ENCODE results near the gene KCNB1.

Gene KCNB1

GRCh38 chr20:49470922-49471321 lies 11.5 kb downstream of the KCNB1 start:
- Histone ChIP-seq H3K4me1 (ENCODE audit: insufficient read depth, insufficient read length) (peaks cover 3% of the 10 kb centered on the region), H3K36me3 (ENCODE audit: insufficient read depth, insufficient read length, low read length) (no peaks in the 10 kb centered on the region), H3K4me3 (ENCODE audit: insufficient read length, low read depth) (no peak overlapping the region), H3K9me3 (ENCODE audit: insufficient read depth, low read length) (no peaks in the 10 kb centered on the region), H3K9ac (ENCODE audit: insufficient read length, low read depth) (no peak overlapping the region), H3K27me3 (ENCODE audit: insufficient read depth, insufficient read length) (no peaks in the 10 kb centered on the region)
- TF ChIP-seq YY1 (IDR thresholded peaks at IDR 0.05; ENCODE audit: insufficient read depth, insufficient read length) (no peak), ZNF274 (IDR thresholded peaks at IDR 0.05; ENCODE audit: low read depth, low read length) (no peak), SUZ12 (IDR thresholded peaks at IDR 0.05; ENCODE audit: extremely low read depth, insufficient read depth, insufficient read length) (no peak)
- DNase-seq (ENCODE audit: low read depth, low spot score), result no peak

GRCh38 chr20:49469060-49469459 lies 13.4 kb downstream of the KCNB1 start:
- Histone ChIP-seq H3K4me1 (ENCODE audit: insufficient read depth, insufficient read length) (peaks cover 3% of the 10 kb centered on the region), H3K36me3 (ENCODE audit: insufficient read depth, insufficient read length, low read length) (no peaks in the 10 kb centered on the region), H3K27me3 (ENCODE audit: insufficient read depth, insufficient read length) (no peaks in the 10 kb centered on the region), H3K9me3 (ENCODE audit: insufficient read depth, low read length) (no peaks in the 10 kb centered on the region), H3K4me3 (ENCODE audit: insufficient read length, low read depth) (no peak overlapping the region), H3K9ac (ENCODE audit: insufficient read length, low read depth) (no peak overlapping the region)
- TF ChIP-seq ZNF274 (IDR thresholded peaks at IDR 0.05; ENCODE audit: low read depth, low read length) (no peak), SUZ12 (IDR thresholded peaks at IDR 0.05; ENCODE audit: extremely low read depth, insufficient read depth, insufficient read length) (no peak), YY1 (IDR thresholded peaks at IDR 0.05; ENCODE audit: insufficient read depth, insufficient read length) (no peak)
- no peak for DNase-seq (ENCODE audit: low read depth, low spot score)

DNA sequence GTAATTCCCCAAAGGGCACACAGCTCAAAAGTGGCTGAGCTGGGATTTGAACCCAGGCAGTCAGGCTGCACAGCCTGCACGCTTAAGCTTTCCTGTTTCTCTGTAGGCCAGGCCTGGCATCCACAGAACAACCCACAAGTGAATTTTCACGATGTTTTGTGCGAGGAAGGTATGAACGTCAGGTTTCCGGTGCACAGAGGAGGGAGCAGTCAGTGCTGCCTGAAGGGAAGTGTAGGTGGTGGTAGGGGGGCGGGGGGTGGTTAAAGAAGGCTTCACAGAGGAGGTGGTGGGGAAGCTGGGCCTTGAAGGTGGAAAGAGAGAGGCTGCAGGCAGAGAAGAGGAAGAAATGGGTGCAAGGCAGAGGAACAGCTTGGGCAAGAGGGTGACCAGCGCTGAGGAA lies 14.1 kb downstream of the KCNB1 start:
- DNase-seq (ENCODE audit: low read depth, low spot score), result no peak
- Histone ChIP-seq H3K9me3 (ENCODE audit: insufficient read depth, low read length) (no peaks in the 10 kb centered on the region), H3K27me3 (ENCODE audit: insufficient read depth, insufficient read length) (no peaks in the 10 kb centered on the region), H3K4me1 (ENCODE audit: insufficient read depth, insufficient read length) (peaks cover 3% of the 10 kb centered on the region), H3K9ac (ENCODE audit: insufficient read length, low read depth) (no peak overlapping the region), H3K36me3 (ENCODE audit: insufficient read depth, insufficient read length, low read length) (no peaks in the 10 kb centered on the region), H3K4me3 (ENCODE audit: insufficient read length, low read depth) (no peak overlapping the region)
- TF ChIP-seq YY1 (IDR thresholded peaks at IDR 0.05; ENCODE audit: insufficient read depth, insufficient read length), result no peak
- TF ChIP-seq SUZ12 (IDR thresholded peaks at IDR 0.05; ENCODE audit: extremely low read depth, insufficient read depth, insufficient read length), result no peak
- TF ChIP-seq ZNF274 (IDR thresholded peaks at IDR 0.05; ENCODE audit: low read depth, low read length), result no peak

DNA sequence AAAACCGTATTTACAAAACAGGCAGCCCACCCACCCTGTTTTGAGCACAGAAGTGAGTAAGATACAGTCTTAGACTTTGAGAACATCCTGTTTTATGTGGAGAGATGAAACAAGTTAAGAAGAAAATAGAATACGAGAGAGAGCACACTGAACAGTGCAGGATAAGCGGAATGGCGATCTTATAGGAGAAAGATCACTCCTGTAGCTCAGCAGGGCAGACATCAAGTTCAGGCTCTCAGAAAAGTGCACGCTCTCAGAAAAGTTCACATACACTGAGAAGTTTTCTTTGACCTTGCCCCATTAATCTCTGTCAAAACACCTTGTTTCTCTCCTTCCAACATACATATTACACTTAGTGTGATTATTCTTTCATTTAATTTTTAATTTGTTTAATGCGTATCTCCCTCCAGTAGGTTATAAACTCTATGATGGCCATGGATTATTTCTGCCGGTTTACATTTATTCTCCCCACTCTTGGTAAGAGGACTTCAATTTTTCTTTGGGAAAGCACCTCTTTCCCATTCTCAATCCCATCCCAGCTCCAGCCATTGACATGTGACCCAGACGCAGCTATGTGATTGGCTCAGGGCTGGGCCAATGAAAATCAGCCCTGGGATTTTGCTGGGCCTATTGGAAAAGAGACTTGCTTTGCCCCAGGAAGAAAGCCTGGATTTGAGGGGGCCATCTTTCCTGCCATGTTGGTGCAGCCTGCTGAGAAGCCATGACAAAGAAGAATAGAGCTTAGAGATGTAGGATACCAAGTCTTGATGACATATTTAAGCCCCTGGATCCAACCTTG lies 16.2 kb downstream of the KCNB1 start:
- Histone ChIP-seq H3K9ac (ENCODE audit: insufficient read length, low read depth) (no peak overlapping the region), H3K27me3 (ENCODE audit: insufficient read depth, insufficient read length) (no peaks in the 10 kb centered on the region), H3K4me1 (ENCODE audit: insufficient read depth, insufficient read length) (peaks cover 1% of the 10 kb centered on the region), H3K4me3 (ENCODE audit: insufficient read length, low read depth) (no peak overlapping the region), H3K9me3 (ENCODE audit: insufficient read depth, low read length) (no peaks in the 10 kb centered on the region), H3K36me3 (ENCODE audit: insufficient read depth, insufficient read length, low read length) (no peaks in the 10 kb centered on the region)
- TF ChIP-seq YY1 (IDR thresholded peaks at IDR 0.05; ENCODE audit: insufficient read depth, insufficient read length) (no peak), ZNF274 (IDR thresholded peaks at IDR 0.05; ENCODE audit: low read depth, low read length) (no peak), SUZ12 (IDR thresholded peaks at IDR 0.05; ENCODE audit: extremely low read depth, insufficient read depth, insufficient read length) (no peak)
- no peak for DNase-seq (ENCODE audit: low read depth, low spot score)

GRCh38 chr20:49464556-49464955 lies 17.9 kb downstream of the KCNB1 start:
- Histone ChIP-seq H3K27me3 (ENCODE audit: insufficient read depth, insufficient read length) (no peaks in the 10 kb centered on the region), H3K9ac (ENCODE audit: insufficient read length, low read depth) (no peak overlapping the region)

GRCh38 chr20:49462626-49463025 lies 19.8 kb downstream of the KCNB1 start:
- H3K27me3 ChIP-seq (ENCODE audit: insufficient read depth, insufficient read length), result no peaks in the 10 kb centered on the region
- no peak overlapping the region for H3K9ac ChIP-seq (ENCODE audit: insufficient read length, low read depth)
- H3K9me3 ChIP-seq (ENCODE audit: insufficient read depth, low read length), result no peaks in the 10 kb centered on the region
- H3K4me1 ChIP-seq (ENCODE audit: insufficient read depth, insufficient read length), result no peaks in the 10 kb centered on the region
- no peaks in the 10 kb centered on the region for H3K36me3 ChIP-seq (ENCODE audit: insufficient read depth, insufficient read length, low read length)
- H3K4me3 ChIP-seq (ENCODE audit: insufficient read length, low read depth), result no peak overlapping the region
- TF ChIP-seq YY1 (IDR thresholded peaks at IDR 0.05; ENCODE audit: insufficient read depth, insufficient read length) (no peak), ZNF274 (IDR thresholded peaks at IDR 0.05; ENCODE audit: low read depth, low read length) (no peak; the same call in 1 of the 2 replicates), SUZ12 (IDR thresholded peaks at IDR 0.05; ENCODE audit: extremely low read depth, insufficient read depth, insufficient read length) (no peak)
- DNase-seq (ENCODE audit: low read depth, low spot score), result no peak

More at GRCh38 chr20:49464556-49464955, 17.9 kb downstream of the KCNB1 start:
- Histone ChIP-seq H3K4me1 (ENCODE audit: insufficient read depth, insufficient read length) (no peaks in the 10 kb centered on the region), H3K9me3 (ENCODE audit: insufficient read depth, low read length) (no peaks in the 10 kb centered on the region), H3K36me3 (ENCODE audit: insufficient read depth, insufficient read length, low read length) (no peaks in the 10 kb centered on the region), H3K4me3 (ENCODE audit: insufficient read length, low read depth) (no peak overlapping the region)
- TF ChIP-seq ZNF274 (IDR thresholded peaks at IDR 0.05; ENCODE audit: low read depth, low read length) (no peak), YY1 (IDR thresholded peaks at IDR 0.05; ENCODE audit: insufficient read depth, insufficient read length) (no peak)
- no peak for DNase-seq (ENCODE audit: low read depth, low spot score)

GRCh38 chr20:49461894-49462620 lies 20.4 kb downstream of the KCNB1 start:
- Histone ChIP-seq H3K36me3 (ENCODE audit: insufficient read depth, insufficient read length, low read length) (no peaks in the 10 kb centered on the region), H3K9me3 (ENCODE audit: insufficient read depth, low read length) (no peaks in the 10 kb centered on the region), H3K4me1 (ENCODE audit: insufficient read depth, insufficient read length) (no peaks in the 10 kb centered on the region), H3K9ac (ENCODE audit: insufficient read length, low read depth) (no peak overlapping the region), H3K27me3 (ENCODE audit: insufficient read depth, insufficient read length) (no peaks in the 10 kb centered on the region), H3K4me3 (ENCODE audit: insufficient read length, low read depth) (no peak overlapping the region)
- TF ChIP-seq ZNF274 (IDR thresholded peaks at IDR 0.05; ENCODE audit: low read depth, low read length), result 0 out of 2 replicates have a peak, but pooled peaks have one; percentile 17
- no peak for TF ChIP-seq YY1 (IDR thresholded peaks at IDR 0.05; ENCODE audit: insufficient read depth, insufficient read length)
- TF ChIP-seq SUZ12 (IDR thresholded peaks at IDR 0.05; ENCODE audit: extremely low read depth, insufficient read depth, insufficient read length), result no peak
- DNase-seq (ENCODE audit: low read depth, low spot score), result no peak

All from NT2/D1 (cell line).